Measurements from ENCODE around the gene GNB4.

GRCh38 chr3:179486806-179487205, 35.5 kb upstream of the GNB4 start:
- TF ChIP-seq POLR2AphosphoS5 (IDR thresholded peaks at IDR 0.05) (no peak), CTCF (IDR thresholded peaks at IDR 0.05) (no peak)

All from gastroesophageal sphincter (tissue), 3 donors.